ENCODE data around the gene SOX9. TPM values are rescaled to one million over a fixed set of nuclear protein-coding genes. Genes with fewer than 3 reads are reported as not detected.
A peak's percentile ranks its signal among the peaks of the same experiment; 100 is the strongest.

The SOX9 gene
- total RNA-seq, 1 donor = 6.5 TPM

DNA sequence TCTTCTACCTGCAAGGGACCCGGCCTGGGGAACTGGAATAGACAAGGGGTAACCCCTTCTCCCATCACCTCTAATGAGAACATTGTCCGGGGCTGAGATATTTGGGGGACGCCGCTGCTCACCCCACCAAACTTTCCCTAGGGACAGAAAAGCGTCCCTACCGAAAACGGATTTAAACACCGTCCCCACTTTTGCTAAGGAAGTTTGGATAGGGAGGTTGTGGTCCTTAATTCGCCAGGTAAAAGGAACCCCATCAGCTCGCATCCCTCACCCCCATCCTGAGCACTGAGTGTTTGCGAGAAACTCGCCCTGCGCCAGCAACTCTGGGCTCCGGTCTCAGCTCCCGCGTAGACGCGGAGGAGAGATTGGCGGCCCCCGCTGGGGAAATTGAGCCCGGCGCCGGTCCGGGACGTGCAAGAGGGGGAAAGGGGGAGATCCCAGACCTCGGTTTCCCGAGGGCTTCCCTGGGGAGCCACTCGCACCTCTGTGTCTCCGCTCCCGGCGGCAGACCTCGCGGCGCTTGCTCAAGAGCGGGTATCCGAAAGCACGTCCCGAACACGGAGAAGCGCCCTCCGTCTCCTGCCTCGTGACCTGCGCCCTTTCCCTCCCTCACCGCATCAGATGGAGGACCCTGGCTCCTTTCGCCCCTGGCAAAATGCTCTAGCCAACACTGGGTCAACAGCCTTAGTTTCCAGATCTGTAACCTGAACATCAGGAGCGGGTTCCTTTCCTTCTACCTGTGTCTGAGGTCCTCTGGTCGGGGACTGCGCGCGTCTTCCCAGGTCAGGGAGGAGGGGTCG is 3.1 kb upstream of the SOX9 start:
- peak; percentile 67 for DNase-seq (ENCODE audit: insufficient read length, low spot score, missing footprints)
- Histone ChIP-seq H3K27me3 (ENCODE audit: insufficient read depth, low read length) (peaks cover 44% of the 10 kb centered on the region), H3K4me2 (ENCODE audit: insufficient read depth, low read length) (peak overlapping the region; percentile 92), H3K36me3 (ENCODE audit: insufficient read depth, low read length) (no peaks in the 10 kb centered on the region), H3K4me3 (ENCODE audit: insufficient read depth, low read length) (peak overlapping the region; percentile 71), H3K4me1 (ENCODE audit: insufficient read depth, low read length) (peaks cover 19% of the 10 kb centered on the region), H3K79me2 (ENCODE audit: insufficient read depth, low read length) (peaks cover 12% of the 10 kb centered on the region), H3K27ac (ENCODE audit: low read depth, low read length) (no peak overlapping the region), H2AFZ (ENCODE audit: low read length) (peak overlapping the region; percentile 86), H4K20me1 (ENCODE audit: insufficient read depth, low read length) (no peaks in the 10 kb centered on the region), H3K9me3 (ENCODE audit: low read depth, low read length) (no peaks in the 10 kb centered on the region)
- TF ChIP-seq CTCF (IDR thresholded peaks at IDR 0.05; ENCODE audit: extremely low read depth, low read depth, low read length) = no peak

GRCh38 chr17:72118335-72119076 is 2.3 kb upstream of the SOX9 start:
- peak; percentile 95 for DNase-seq (ENCODE audit: insufficient read length, low spot score, missing footprints)
- peaks cover 19% of the 10 kb centered on the region for H3K79me2 ChIP-seq (ENCODE audit: insufficient read depth, low read length)
- no peaks in the 10 kb centered on the region for H4K20me1 ChIP-seq (ENCODE audit: insufficient read depth, low read length)
- H3K36me3 ChIP-seq (ENCODE audit: insufficient read depth, low read length) = no peaks in the 10 kb centered on the region
- peak overlapping the region; percentile 92 for H3K4me2 ChIP-seq (ENCODE audit: insufficient read depth, low read length)
- peaks cover 26% of the 10 kb centered on the region for H3K4me1 ChIP-seq (ENCODE audit: insufficient read depth, low read length)
- TF ChIP-seq CTCF (IDR thresholded peaks at IDR 0.05; ENCODE audit: extremely low read depth, low read depth, low read length) = peak; percentile 96
- H2AFZ ChIP-seq (ENCODE audit: low read length) = peak overlapping the region; percentile 86
- H3K27me3 ChIP-seq (ENCODE audit: insufficient read depth, low read length) = peaks cover 44% of the 10 kb centered on the region
- no peak overlapping the region for H3K27ac ChIP-seq (ENCODE audit: low read depth, low read length)
- H3K9me3 ChIP-seq (ENCODE audit: low read depth, low read length) = no peaks in the 10 kb centered on the region
- peak overlapping the region; percentile 71 for H3K4me3 ChIP-seq (ENCODE audit: insufficient read depth, low read length)

DNA sequence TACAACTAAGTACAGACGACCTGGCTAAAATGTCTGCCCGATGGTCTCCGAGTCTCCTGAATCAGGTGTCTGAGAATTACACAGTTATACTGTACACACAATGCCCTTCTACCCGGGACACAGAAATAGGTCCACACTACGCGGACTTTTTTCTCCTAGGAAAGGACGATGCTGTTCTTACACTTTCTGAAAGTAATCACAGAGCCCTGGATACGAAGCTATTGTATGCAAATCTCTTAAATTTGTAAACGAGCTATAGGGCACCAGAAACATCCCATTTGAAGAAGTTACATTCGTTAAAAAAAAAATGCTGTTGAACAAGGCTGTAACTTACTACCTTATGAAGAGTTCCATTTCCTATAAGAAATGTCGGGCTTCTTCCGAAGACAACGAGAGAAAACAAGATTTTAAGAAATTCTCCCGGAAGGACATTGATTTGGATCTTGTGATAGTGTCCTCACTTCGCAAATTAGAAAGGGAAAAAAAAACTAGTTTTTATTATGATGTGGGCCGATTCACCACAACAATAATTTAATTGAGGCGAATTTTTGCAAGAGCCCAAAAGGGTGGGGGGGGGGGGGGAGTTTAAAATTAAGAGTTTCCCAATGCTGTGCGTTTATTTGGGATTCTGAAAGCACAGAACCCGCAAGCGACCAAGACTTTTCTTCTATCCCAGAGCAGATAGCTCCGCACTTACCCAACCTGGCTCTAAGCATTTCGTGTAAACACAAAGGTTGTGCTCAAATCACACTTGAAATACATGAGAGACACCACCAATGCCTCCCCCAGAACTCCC is 1.5 kb upstream of the SOX9 start:
- Histone ChIP-seq H3K4me3 (ENCODE audit: insufficient read depth, low read length) (peak overlapping the region; percentile 95), H3K36me3 (ENCODE audit: insufficient read depth, low read length) (peaks cover 3% of the 10 kb centered on the region), H3K4me1 (ENCODE audit: insufficient read depth, low read length) (peaks cover 28% of the 10 kb centered on the region), H3K79me2 (ENCODE audit: insufficient read depth, low read length) (peaks cover 26% of the 10 kb centered on the region), H3K9me3 (ENCODE audit: low read depth, low read length) (no peaks in the 10 kb centered on the region), H3K27me3 (ENCODE audit: insufficient read depth, low read length) (peaks cover 44% of the 10 kb centered on the region), H3K4me2 (ENCODE audit: insufficient read depth, low read length) (peak overlapping the region; percentile 98), H4K20me1 (ENCODE audit: insufficient read depth, low read length) (no peaks in the 10 kb centered on the region), H3K27ac (ENCODE audit: low read depth, low read length) (no peak overlapping the region), H2AFZ (ENCODE audit: low read length) (no peak overlapping the region)
- no peak for TF ChIP-seq CTCF (IDR thresholded peaks at IDR 0.05; ENCODE audit: extremely low read depth, low read depth, low read length)
- DNase-seq (ENCODE audit: insufficient read length, low spot score, missing footprints) = no peak
